ENCODE data around the gene NPSR1. TPM values are rescaled to one million over a fixed set of nuclear protein-coding genes. Genes with fewer than 3 reads are reported as not detected.

NPSR1 gene
- total RNA-seq, 1 experiment from 2014 or later: not detected

DNA sequence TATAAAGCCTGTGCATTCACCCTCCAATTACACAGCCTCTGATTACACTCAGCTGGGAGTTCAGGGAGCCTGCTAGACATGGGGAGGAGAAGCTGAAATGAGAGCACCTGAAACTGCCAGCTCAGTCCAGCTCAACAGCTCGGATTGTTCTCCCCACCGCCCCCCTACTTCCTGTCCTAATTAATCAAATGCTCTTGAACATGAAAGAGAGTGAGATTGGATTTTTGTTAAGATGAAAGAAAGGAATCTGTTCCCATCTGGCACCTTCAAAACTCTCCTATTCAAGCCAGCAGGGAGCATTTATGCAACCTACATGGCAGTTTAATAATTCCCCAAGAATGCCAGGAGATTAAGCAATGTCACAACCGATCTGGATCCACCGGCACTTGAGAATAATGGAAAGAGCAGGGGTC is 98.0 kb downstream of the NPSR1 start:
- BruUV-seq (replicated peaks): no TSS peak
- intact Hi-C loops (cut with micrococcal nuclease; ENCODE audit: unreplicated experiment): no loop called here
- TF ChIP-seq, protein P1, sequence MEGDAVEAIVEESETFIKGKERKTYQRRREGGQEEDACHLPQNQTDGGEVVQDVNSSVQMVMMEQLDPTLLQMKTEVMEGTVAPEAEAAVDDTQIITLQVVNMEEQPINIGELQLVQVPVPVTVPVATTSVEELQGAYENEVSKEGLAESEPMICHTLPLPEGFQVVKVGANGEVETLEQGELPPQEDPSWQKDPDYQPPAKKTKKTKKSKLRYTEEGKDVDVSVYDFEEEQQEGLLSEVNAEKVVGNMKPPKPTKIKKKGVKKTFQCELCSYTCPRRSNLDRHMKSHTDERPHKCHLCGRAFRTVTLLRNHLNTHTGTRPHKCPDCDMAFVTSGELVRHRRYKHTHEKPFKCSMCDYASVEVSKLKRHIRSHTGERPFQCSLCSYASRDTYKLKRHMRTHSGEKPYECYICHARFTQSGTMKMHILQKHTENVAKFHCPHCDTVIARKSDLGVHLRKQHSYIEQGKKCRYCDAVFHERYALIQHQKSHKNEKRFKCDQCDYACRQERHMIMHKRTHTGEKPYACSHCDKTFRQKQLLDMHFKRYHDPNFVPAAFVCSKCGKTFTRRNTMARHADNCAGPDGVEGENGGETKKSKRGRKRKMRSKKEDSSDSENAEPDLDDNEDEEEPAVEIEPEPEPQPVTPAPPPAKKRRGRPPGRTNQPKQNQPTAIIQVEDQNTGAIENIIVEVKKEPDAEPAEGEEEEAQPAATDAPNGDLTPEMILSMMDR (IDR thresholded peaks at IDR 0.05; ENCODE audit: unreplicated experiment): no peak

DNA sequence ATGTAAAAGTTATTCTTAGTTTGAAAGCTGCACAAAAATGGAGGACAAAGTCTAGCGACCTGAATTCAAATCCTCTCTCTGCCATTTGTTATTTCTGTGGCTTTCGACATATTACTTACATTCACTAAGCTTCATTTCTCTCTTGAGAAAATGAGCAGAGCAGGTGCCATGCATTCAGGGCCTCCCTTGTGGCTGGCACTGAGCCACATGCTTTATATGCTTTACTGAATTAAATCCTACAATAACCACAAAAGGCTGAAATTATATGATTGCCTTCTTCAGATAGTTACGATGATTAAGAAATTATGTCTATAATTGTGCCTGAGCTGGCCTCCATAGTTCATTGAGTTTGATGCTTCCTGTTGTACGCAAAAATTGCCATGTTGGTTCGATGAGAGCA is 98.7 kb downstream of the NPSR1 start:
- Mint-ChIP-seq H3K4me3 (ENCODE audit: low read depth, unreplicated experiment) (no peak overlapping the region), H3K4me1 (ENCODE audit: low read depth, unreplicated experiment) (peaks cover 61% of the 10 kb centered on the region), H3K27ac (ENCODE audit: unreplicated experiment) (no peak overlapping the region), H3K9me3 (ENCODE audit: low read depth, unreplicated experiment) (peaks cover under 1% of the 10 kb centered on the region), H3K36me3 (ENCODE audit: insufficient read depth, unreplicated experiment) (no peaks in the 10 kb centered on the region), H3K27me3 (ENCODE audit: unreplicated experiment) (no peaks in the 10 kb centered on the region)
- CTCF ChIA-PET: no interaction called here
- intact Hi-C loops (cut with micrococcal nuclease; ENCODE audit: unreplicated experiment): no loop called here
- TF ChIP-seq, protein P1 (IDR thresholded peaks at IDR 0.05; ENCODE audit: unreplicated experiment): no peak
- no TSS peak for BruUV-seq (replicated peaks)
- DNase-seq: no peak

More for the DNA sequence above, 98.0 kb downstream of the NPSR1 start:
- H3K36me3 Mint-ChIP-seq (ENCODE audit: insufficient read depth, unreplicated experiment): no peaks in the 10 kb centered on the region
- peak; percentile 27 for DNase-seq
- H3K27ac Mint-ChIP-seq (ENCODE audit: unreplicated experiment): peak overlapping the region; percentile 51
- CTCF ChIA-PET: interaction anchor here (0.6 to 0.7 kb wide), 2 partner anchors 204 to 1313 kb away, joined by 3 to 4 read pairs; no protein-coding TSS in a partner anchor
- H3K27me3 Mint-ChIP-seq (ENCODE audit: unreplicated experiment): no peaks in the 10 kb centered on the region
- H3K9me3 Mint-ChIP-seq (ENCODE audit: low read depth, unreplicated experiment): peaks cover 2% of the 10 kb centered on the region
- H3K4me1 Mint-ChIP-seq (ENCODE audit: low read depth, unreplicated experiment): peaks cover 67% of the 10 kb centered on the region
- no peak overlapping the region for H3K4me3 Mint-ChIP-seq (ENCODE audit: low read depth, unreplicated experiment)

DNA sequence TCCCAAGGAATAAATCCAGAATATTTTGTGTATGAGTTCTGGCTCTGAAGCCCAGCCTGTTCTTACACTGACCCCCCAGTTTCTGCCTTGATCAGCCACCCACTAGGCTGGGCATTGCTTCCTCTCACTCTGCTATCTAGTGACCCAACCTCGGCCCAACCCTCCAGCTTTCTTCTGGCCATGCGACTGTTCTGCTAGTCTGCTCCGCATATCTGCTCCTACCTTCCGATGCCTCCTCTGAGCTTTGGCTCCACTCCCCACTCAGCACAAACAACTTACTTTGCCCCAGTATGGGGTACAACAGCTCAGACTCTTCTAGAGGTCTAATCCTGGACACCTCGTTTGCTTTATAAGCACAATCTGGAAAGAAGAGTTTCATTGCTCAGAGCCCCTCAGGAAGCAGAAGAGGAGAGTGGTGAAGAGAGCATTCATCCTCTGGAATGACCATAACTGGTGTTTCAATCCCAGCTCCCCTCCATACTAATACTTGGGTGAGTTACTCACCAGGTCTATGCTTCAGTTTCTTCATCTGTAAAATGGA is 99.6 kb downstream of the NPSR1 start:
- CTCF ChIA-PET: interaction anchor here (1.0 to 1.4 kb wide), 2 partner anchors 10 to 278 kb away, joined by 3 to 10 read pairs; no protein-coding TSS in a partner anchor
- intact Hi-C loops (cut with micrococcal nuclease; ENCODE audit: unreplicated experiment): loop anchor here (2.0 kb wide), 3 partner anchors 65 to 277 kb away; no protein-coding TSS in a partner anchor
- TF ChIP-seq, protein P1 (IDR thresholded peaks at IDR 0.05; ENCODE audit: unreplicated experiment): no peak
- no peak for DNase-seq
- Mint-ChIP-seq H3K27me3 (ENCODE audit: unreplicated experiment) (no peaks in the 10 kb centered on the region), H3K4me3 (ENCODE audit: low read depth, unreplicated experiment) (no peak overlapping the region), H3K27ac (ENCODE audit: unreplicated experiment) (no peak overlapping the region), H3K36me3 (ENCODE audit: insufficient read depth, unreplicated experiment) (no peaks in the 10 kb centered on the region), H3K9me3 (ENCODE audit: low read depth, unreplicated experiment) (no peaks in the 10 kb centered on the region), H3K4me1 (ENCODE audit: low read depth, unreplicated experiment) (peaks cover 51% of the 10 kb centered on the region)
- no TSS peak for BruUV-seq (replicated peaks)

DNA sequence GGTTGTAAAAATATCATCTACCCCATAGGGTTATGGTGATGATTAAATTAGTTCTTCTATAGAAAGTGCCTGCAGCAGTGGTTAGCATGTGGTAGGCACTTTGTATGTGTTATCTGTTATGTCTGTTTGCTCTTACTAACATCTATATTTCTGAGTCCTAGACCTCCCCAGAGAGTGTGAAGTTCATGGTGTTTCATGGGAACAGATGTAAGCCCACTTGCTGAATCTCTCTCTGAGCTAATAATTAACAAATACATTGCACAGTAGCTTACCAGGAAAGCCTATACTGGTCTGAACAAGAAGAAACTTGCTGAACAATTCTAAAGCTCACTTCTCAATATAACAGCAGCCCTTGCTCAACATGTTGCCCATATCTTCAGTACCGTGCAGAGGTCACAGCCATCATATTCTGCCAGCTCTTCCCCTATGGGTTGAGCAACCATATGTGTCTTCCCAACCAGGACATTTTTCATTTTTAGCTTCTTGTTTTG is 100.1 kb downstream of the NPSR1 start:
- TF ChIP-seq, protein P1 (IDR thresholded peaks at IDR 0.05; ENCODE audit: unreplicated experiment): no peak
- H3K27me3 Mint-ChIP-seq (ENCODE audit: unreplicated experiment): no peaks in the 10 kb centered on the region
- no peak overlapping the region for H3K4me3 Mint-ChIP-seq (ENCODE audit: low read depth, unreplicated experiment)
- CTCF ChIA-PET: interaction anchor here (1.0 to 1.4 kb wide), 2 partner anchors 10 to 278 kb away, joined by 3 to 10 read pairs; no protein-coding TSS in a partner anchor
- no peaks in the 10 kb centered on the region for H3K9me3 Mint-ChIP-seq (ENCODE audit: low read depth, unreplicated experiment)
- no peak overlapping the region for H3K27ac Mint-ChIP-seq (ENCODE audit: unreplicated experiment)
- no TSS peak for BruUV-seq (replicated peaks)
- intact Hi-C loops (cut with micrococcal nuclease; ENCODE audit: unreplicated experiment): loop anchor here (2.0 kb wide), 3 partner anchors 65 to 277 kb away; no protein-coding TSS in a partner anchor
- no peak for DNase-seq
- H3K4me1 Mint-ChIP-seq (ENCODE audit: low read depth, unreplicated experiment): peaks cover 46% of the 10 kb centered on the region
- H3K36me3 Mint-ChIP-seq (ENCODE audit: insufficient read depth, unreplicated experiment): no peaks in the 10 kb centered on the region

Data from Calu3 (cell line).